GM19324 (cell line): ENCODE data around the gene RRAS.
A peak's percentile ranks its signal among the peaks of the same experiment; 100 is the strongest.

Source experiments
- ATAC-seq: cut with Tn5 transposase; IDR thresholded peaks from one replicate; pipeline ENCODE4 v1.9.1; 2021; ENCODE audit warnings: mild to moderate bottlenecking, moderate library complexity; ENCODE audit not compliant: unreplicated experiment, low FRiP score

RRAS gene

DNA sequence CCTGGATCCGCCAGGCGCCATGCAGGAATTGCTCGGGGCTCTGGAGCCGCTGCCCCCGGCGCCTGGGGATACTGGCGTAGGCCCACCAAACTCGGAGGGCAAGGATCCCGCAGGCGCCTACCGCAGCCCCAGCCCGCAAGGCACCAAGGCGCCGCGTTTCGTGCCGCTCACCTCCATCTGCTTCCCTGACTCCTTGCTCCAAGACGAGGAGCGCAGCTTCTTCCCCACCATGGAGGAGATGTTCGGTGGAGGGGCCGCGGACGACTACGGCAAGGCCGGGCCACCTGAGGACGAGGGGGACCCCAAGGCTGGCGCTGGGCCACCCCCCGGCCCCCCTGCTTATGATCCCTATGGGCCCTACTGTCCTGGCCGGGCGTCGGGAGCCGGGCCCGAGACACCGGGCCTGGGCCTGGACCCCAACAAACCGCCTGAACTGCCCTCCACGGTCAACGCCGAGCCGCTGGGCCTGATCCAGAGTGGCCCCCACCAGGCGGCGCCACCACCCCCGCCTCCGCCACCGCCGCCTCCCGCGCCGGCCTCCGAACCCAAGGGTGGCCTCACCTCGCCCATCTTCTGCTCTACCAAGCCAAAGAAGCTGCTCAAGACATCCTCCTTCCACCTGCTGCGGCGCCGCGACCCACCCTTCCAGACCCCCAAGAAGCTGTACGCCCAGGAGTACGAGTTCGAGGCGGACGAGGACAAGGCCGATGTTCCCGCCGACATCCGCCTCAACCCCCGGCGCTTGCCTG is 42.8 kb downstream of the RRAS start:
- no peak for ATAC-seq

DNA sequence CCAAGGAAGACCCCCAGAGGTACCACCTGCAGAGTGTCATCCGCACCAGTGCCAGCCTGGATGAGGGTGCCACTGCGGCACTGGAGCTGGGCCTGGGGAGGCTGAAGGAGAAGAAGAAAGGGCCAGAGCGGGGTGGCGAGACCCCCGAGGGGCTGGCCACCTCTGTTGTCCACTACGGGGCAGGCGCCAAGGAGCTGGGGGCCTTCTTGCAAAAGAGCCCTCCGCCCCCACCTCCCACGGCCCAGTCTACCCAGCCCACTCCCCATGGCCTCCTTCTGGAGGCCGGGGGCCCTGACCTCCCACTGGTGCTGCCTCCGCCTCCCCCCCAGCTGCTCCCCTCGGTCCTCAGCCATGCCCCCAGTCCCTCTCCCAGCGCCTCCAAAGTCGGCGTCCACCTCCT is 43.5 kb downstream of the RRAS start:
- ATAC-seq: no peak

DNA sequence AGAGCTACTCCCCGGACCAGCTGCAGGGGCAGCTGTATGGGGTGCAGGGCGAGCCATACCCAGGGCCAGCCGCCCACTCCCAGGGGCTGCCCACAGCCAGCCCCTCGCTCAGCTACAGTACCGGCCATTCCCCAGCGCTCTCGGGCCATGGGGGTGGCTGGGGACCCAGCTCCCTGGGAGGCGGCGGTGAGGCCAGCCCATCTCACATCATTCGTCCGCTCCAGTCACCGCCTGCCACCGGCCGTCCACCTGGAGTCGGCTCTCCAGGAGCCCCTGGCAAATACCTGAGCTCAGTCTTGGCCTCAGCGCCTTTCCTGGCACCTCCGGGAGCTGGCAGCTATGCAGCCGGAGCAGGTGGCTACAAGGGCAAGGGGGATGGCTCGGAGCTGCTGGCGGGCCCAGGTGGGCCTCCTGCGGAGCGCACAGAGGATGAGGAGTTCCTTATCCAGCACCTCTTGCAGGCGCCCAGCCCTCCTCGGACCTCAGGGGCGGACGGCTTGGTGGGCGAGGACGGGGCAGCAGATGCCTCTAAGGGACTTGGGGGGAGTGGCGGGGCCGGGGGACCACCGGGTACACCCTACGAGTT is 44.0 kb downstream of the RRAS start:
- ATAC-seq: no peak

DNA sequence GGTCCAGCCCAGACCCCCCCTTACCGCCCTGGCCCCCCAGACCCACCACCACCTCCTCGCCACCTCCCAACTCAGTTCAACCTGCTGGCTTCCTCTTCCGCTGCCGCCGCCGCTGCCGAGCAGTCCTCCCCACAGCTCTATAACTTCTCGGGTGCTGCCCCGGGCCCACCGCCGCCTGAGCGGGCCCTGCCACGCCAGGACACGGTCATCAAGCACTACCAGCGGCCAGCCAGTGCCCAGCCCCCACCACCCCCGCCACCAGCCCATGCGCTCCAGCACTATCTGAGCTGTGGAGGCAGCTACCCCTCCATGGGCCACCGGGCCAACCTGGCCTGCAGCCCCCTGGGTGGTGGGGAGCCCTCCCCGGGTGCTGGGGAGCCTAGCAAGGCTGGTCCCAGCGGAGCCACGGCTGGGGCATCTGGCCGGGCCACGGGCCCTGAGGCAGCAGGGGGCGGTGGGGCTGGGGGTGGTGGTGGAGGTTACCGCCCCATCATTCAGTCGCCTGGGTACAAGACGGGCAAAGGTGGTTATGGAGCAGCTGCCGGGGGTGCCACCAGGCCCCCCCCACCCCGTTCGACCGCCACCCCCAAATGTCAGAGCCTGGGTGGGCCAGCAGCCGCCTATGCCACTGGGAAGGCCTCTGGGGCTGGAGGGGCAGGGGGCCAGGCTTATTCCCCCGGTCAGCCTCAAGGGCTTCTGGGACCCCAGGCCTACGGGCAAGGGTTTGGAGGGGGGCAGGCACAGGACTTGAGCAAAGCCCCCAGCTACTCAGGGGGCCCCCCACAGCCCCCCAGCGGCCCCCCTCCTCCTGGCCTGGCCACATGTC is 44.7 kb downstream of the RRAS start:
- ATAC-seq: no peak

DNA sequence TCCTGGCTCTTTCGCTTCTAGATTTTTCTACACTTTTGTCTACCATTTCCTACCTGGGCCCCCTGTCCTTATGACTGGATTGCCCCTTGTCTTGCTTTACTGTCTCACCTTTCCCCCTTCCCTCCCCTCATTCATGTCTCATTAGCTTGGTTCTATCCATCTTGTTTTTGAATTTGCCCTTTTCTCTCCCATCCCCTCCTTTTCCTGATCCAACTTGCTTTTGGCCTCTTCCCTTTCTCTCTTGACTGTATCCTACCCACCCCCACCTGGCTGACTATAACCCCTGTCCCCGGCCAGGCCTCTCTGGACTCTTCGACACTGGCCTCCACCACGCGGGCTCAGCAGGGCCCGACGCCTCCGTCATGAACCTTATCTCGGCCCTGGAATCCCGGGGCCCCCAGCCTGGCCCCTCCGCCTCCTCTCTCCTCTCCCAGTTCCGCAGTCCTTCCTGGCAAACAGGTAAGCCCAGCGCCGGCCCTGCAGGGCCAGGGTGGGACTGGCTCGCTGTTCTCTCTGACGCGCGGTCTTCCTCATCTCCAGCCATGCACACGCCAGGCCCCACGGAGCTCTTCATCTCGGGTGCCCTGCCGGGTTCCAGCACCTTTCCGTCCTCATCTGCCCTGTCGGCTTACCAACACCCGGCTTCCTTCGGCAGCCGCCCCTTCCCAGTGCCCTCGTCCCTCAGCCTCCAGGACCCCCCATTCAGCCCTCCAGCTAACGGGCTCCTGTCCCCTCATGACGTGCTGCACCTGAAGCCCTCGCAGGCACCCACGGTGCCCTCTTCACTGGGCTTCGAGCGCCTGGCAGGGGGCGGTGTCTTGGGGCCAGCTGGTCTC is 45.6 kb downstream of the RRAS start:
- no peak for ATAC-seq

DNA sequence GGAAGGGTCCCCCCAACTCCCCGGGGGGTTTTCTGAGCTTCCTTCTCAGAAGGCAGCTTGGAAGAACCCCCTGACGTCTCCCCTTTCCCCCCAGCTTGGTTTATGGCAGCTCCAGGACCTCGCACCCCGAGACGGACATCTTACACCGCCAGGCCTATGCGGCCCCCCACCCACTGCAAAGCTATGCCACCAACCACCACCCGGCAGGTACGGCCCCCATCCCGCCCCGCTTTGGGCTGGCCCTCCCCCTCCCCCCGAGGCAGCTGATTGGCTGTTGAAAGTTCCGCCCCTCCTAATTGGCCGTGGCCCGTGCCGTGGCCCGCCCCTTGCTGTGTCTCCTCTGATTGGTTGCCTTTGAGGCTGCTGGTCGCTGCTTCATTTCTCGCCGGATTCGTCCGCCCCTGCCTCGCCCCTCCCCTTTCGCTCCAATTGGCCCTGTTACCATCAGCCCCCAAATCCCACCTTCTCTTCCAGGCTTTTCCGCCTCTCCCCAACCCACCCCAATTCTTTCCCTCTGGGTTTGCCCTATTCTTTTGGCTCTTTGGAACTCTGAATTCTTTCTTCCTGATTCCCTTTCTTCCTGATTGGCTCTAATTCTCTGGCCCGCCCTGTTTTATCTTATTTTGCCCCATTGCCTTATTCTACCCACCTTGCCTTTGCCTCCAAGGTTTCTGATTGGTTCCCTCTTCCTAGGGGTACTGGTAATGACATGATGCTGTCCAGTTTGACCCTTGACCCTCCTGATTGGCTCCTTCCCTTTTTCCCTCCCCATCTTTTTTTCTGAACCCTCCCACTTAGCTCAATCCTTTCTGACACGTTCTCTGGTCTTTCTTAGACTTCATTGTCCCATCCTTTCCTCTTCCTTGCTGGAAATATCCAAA is 46.5 kb downstream of the RRAS start:
- ATAC-seq: peak; percentile 42

DNA sequence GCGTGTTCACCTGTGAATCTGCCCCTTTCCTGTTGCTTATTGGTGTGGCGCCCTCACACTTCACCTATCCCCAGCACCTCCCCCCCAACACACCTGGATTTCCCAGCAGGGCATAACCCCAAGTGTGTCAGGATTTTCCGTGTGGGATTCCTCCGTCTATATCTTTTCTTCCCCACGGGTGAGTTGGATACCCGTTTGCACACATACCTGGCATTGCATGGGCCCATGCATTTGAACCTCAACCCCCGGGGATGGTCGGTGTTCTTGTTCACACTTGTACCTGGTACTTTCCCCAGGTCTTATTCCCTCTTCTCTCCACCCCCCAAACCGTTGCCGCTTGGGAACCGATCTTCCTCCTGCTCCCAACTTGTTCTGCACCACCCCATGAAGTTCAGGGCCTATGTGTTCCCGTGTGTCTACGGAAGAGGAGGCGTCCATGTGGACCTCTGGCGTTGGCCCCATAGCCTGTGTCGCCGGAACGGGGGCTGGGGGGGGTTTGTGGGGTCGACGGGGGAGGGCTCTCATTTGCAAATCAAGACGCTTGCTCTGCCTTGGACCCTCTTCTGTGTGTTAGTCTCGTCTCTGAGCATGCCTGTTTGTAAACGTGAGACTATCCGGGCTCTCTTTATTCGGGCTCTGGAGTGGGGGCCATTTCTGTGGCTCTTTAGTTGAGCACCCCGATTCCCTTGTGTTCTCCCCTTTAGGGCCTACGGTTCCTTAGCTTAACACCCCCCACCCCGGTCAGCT is 47.3 kb downstream of the RRAS start:
- ATAC-seq: no peak

DNA sequence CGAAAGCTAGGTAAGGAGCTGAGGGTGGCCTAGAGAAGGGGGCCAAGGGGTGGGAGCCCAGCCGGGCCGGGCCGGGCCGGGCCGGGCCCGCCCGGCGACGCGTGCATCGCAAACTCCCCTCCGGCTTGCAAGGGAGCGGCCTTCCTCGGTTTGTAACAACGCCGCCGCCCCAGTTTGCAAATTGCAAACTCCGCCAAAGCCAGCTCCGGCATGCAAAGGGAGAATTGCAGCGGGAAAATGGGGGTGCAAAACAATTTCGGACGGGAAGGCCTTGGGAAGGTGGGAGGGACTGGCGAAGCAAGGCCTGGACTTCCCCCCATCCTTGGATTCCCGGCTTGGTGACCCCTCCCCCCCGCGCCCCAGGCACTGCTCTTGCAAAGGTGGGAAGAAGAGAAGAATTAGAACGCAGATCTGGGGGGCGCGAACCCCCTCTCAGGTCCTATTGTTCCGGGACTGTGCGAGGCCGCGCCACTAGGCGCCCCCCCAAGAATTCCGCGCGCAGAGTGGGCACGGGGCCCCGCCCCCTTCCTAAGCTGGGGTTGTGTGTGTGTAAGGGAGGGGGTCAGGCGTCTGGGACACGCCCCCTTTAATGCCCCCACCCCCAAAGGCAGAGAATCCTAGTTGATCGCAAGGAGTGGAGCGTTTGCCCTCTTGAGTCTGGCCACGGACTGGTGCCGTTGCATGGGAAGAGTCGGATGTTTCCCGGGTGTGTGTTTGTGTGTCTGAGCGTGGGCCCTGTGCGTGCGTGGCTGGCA is 48.0 kb downstream of the RRAS start:
- ATAC-seq: no peak

DNA sequence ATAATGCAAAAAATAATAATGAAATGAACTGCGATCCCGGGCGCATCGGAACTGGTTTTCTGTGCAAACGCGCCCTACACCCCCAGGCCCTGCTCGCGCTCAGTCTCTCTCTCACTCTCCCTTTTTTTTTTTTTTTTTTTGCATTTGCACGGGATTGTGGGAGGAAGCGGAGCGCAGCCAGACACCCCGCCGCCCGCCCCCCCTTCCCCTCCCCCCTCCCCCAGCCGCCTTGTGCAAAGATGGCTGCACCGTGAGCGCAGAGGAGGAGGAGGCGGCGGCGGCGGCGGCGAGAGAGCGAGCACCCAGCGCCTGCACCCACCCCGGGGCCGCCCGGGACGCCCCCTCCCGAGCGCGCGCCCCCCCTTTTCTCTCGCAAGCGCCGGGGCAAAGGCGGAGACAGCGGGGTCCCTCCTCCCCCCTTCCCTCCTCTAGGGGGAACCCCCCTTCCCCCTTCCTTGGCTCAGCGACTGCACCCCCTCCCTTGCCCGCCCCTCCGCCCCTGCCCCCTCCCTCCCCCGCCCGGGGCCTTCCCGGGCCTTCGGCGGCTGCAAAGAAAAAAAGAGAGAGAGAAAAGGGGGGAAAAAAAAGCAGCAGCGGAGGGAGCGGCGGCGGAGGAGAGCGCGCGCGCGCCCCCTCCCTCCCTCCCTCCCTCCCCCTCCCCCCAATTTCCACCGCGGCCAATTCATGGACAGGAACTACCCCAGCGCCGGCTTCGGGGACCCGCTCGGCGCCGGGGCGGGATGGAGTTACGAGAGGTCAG is 48.8 kb downstream of the RRAS start, which contains the start of gene PRR12:
Gene PRR12, plus strand, starts transcription at position 212 of the 760 bp plus-strand sequence. Its CDS starts 473 bp downstream, at position 685.
- peak; percentile 24 for ATAC-seq

DNA sequence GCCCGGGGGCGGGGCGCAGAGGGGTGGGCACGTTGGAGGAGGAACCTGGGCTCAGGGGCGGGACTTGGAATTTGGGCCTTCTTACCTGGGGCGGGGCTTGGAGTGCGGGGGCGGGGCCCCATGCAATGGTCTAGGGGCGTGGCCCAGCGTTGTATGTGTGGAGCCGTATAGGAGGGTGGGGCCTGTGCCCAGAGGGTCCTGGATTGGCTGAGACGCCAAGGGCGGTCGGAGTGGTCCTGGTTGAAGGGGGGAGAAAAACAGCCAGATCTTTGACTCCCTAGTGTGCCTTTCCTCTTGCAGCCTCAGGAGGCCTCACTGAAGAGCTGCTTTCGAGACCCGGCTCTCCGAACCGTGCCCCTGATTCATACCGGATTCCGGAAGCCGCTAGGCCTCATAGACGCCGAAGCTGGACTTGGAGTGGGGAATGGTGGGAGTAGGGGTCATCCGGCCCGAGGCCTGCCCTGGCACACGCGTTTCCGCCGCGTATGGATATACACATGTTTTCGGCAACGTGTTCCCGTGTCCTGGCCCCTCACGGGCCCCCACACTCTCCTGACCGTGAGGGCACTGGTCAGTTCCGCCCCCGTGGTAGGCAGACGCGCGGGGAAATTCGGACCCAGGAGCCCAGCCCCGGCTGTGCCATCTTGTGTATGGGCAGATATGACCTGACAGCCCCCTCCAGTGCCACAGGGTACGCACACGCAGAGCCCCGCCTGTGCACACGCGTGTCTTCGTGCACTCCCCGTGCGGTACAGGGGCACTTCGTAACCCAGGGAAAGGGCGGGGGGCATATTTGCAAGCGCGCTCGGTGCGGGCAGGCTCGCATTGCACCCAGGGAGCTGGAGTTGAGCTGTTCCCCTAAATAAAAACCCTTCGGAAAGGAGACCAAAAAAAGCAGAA is 49.6 kb downstream of the RRAS start:
- peak; percentile 63 for ATAC-seq

DNA sequence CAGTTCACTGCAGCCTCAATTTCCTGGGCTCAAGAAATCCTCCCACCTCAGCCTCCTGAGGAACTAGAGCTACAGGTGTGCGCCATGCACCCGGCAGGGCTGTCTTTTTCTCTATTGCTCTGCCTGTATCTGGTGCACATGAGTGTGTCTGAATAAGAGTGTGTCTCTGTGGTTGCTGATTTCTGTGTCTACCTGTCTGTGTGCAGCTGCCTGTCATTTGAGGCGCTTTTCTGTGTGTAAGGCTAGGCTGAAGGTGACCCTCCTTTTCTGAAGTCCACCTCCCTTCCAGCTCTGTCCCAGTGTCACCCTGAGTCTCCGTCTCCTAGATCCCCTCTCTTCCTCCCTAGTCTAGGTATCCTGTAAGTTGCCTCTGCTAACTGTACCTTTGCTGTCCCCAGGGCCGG is 50.4 kb downstream of the RRAS start:
- ATAC-seq: no peak

DNA sequence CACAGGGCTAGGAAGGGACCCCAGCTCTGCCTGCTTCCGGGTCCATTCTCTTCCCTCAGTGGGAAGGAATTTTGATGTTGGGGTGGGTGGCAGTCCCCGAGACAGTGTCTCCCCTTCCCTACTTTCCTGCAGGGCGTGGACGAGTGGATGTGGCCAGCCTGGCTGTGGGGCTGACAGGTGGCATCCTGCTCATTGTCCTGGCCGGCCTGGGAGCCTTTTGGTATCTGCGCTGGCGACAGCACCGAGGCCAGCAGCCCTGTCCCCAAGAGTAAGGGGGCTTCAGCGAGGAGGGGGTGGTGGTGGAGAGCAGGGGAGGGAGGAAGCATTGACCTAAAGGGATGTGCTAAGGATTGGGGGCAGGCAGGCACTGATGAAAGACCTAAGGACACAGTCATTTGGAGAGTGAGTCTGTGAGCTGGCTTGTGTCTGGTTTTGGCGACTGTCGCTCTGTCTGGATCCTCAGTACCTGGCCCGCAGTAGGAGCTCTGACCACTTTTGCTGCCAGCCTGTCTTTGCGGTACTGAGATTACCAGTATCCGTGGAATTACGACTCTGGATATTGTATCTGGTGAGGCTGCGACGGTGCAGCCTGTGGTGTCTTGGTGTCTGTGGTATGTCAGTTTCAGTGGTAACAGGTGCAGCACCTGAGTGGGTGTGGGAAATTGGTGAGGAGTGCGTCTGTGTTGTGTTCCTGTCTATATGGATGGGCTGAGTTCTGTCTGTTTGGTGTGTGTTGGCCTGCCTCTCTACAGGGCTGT is 51.4 kb downstream of the RRAS start:
- no peak for ATAC-seq

DNA sequence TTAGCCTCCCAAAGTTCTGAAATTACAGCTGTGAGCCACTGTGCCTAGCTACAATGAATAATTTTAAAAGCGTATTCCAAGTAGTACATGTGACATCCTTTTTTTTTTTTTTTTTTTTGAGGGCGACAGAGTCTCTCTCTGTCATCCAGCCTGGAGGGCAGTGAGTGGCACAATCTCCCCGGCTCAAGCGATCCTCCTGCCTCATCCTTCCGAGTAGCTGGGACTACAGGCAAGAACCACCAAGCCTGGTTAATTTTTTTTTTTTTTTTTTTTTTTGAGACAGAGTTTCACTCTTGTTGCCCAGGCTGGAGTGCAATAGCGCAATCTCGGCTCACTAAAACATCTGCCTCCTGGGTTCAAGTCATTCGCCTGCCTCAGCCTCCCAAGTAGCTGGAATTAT is 52.7 kb downstream of the RRAS start:
- ATAC-seq: no peak
